Activated gamma-delta T cell treated with Interleukin-2 at 50 U/mL for 16 hours (primary cell): ENCODE data around the gene RPRD1A.

Experiments used
- DNase-seq: peaks from one replicate; pipeline ENCODE4 v3.0.0-alpha.2; 2020

The RPRD1A gene

GRCh38 chr18:35964319-35964718, 103.0 kb downstream of the RPRD1A start:
- DNase-seq: no peak

- no peak for DNase-seq
These were observed 105.0 kb downstream of the RPRD1A start for GRCh38 chr18:35962320-35962719.

- DNase-seq: no peak
These were observed 111.1 kb downstream of the RPRD1A start for GRCh38 chr18:35956226-35956625.

GRCh38 chr18:35953688-35954087, 113.7 kb downstream of the RPRD1A start:
- no peak for DNase-seq

GRCh38 chr18:35950628-35950982, 116.8 kb downstream of the RPRD1A start:
- no peak for DNase-seq

- DNase-seq: peak; percentile 40
These were observed 117.3 kb downstream of the RPRD1A start for GRCh38 chr18:35949903-35950627.

- no peak for DNase-seq
These were observed 118.3 kb downstream of the RPRD1A start for GRCh38 chr18:35949090-35949489.

GRCh38 chr18:35948080-35948479, 119.3 kb downstream of the RPRD1A start:
- no peak for DNase-seq

- DNase-seq: no peak
These were observed 124.7 kb downstream of the RPRD1A start for GRCh38 chr18:35942661-35943060.

GRCh38 chr18:35942133-35942532, 125.2 kb downstream of the RPRD1A start:
- DNase-seq: no peak

- no peak for DNase-seq
These were observed 126.1 kb downstream of the RPRD1A start for GRCh38 chr18:35941299-35941698.
